Measurements from ENCODE around the gene UBR3. TPM values are rescaled to one million over a fixed set of nuclear protein-coding genes. Genes with fewer than 3 reads are reported as not detected.
A peak's percentile ranks its signal among the peaks of the same experiment; 100 is the strongest.

Gene UBR3
- total RNA-seq, 1 experiment from 2014 or later: 21.9 TPM

GRCh38 chr2:170017860-170018532 lies 190.7 kb downstream of the UBR3 start:
- no peaks in the 10 kb centered on the region for H3K27me3 ChIP-seq (ENCODE audit: insufficient read depth, low read length)
- H3K18ac ChIP-seq (ENCODE audit: insufficient read length, low read depth, low read length): no peak overlapping the region
- no CpG with 5 or more reads among the region's 4 CpGs for WGBS (ENCODE audit: extremely low coverage, insufficient read length, low lambda C conversion rate)
- H2BK20ac ChIP-seq (ENCODE audit: low read depth, low read length, poor library complexity, severe bottlenecking): no peak overlapping the region
- H3K79me1 ChIP-seq (ENCODE audit: insufficient read depth, low read depth, low read length, poor library complexity, severe bottlenecking): no peaks in the 10 kb centered on the region
- H3K9me3 Mint-ChIP-seq: no peaks in the 10 kb centered on the region; a peak in 1 of 5 replicates
- DNase-seq: no peak
- no peak overlapping the region for H2BK120ac ChIP-seq (ENCODE audit: low read depth, low read length, poor library complexity, severe bottlenecking)
- no peak overlapping the region for H2BK5ac ChIP-seq (ENCODE audit: insufficient read length, low read length)
- H3K27ac Mint-ChIP-seq: peak overlapping the region in 2 of 3 experiments; percentile 10 to 12; a peak in 2 of 7 replicates
- H3K79me2 ChIP-seq (ENCODE audit: insufficient read depth, low read length): no peaks in the 10 kb centered on the region
- no peak overlapping the region for H3K9ac ChIP-seq (ENCODE audit: extremely low read depth, insufficient read length, low read length)
- no peak overlapping the region for H2AFZ ChIP-seq (ENCODE audit: low read length)
- H4K91ac ChIP-seq (ENCODE audit: insufficient read length, low read depth, low read length): no peak overlapping the region
- no peaks in the 10 kb centered on the region for H3K27me3 Mint-ChIP-seq (ENCODE audit: low read depth)
- H2AK5ac ChIP-seq (ENCODE audit: insufficient read length, low read length): no peak overlapping the region
- no peak overlapping the region for H3K56ac ChIP-seq (ENCODE audit: insufficient read length, low read depth, low read length)
- no peak overlapping the region for H3K4me2 ChIP-seq (ENCODE audit: insufficient read depth, insufficient read length, low read length)
- no peak overlapping the region for H3K4me3 Mint-ChIP-seq
- H4K8ac ChIP-seq (replicated peaks; ENCODE audit: insufficient read length, low read depth, low read length): no peak overlapping the region
- no peaks in the 10 kb centered on the region for H3K9me3 ChIP-seq (ENCODE audit: control insufficient read depth, low read depth, low read length)
- H3K27ac ChIP-seq (ENCODE audit: insufficient read length, low read depth, low read length): no peak overlapping the region
- H3K23me2 ChIP-seq (ENCODE audit: insufficient read length, low read depth, low read length, poor library complexity, severe bottlenecking): no peaks in the 10 kb centered on the region
- H4K5ac ChIP-seq (ENCODE audit: insufficient read length, low read depth, low read length): no peak overlapping the region
- no peak for TF ChIP-seq CTCF (conservative IDR thresholded peaks at IDR 0.05)
- no peak overlapping the region for H2BK15ac ChIP-seq (ENCODE audit: low read depth, low read length)
- H3K4me1 Mint-ChIP-seq: peaks cover 3 to 9% of the 10 kb centered on the region in 2 experiments
- no peak overlapping the region for H3K4ac ChIP-seq (ENCODE audit: low read depth, low read length)
- H3T11ph ChIP-seq (ENCODE audit: low read length): no peak overlapping the region
- H3K14ac ChIP-seq (ENCODE audit: insufficient read depth, low read length): no peak overlapping the region
- no peaks in the 10 kb centered on the region for H4K20me1 ChIP-seq (ENCODE audit: control insufficient read depth, insufficient read depth, insufficient read length)
- H3K23ac ChIP-seq (ENCODE audit: insufficient read length, low read depth, low read length): no peak overlapping the region
- H3K36me3 Mint-ChIP-seq (ENCODE audit: insufficient read depth in 1 of 3, low read depth in 3 of 3): peaks cover 0 to 8% (median 4%) of the 10 kb centered on the region in 3 experiments; a peak in 4 of 7 replicates
- no peaks in the 10 kb centered on the region for H3K4me1 ChIP-seq (ENCODE audit: insufficient read depth, low read length)
- no peak overlapping the region for H2BK12ac ChIP-seq (ENCODE audit: insufficient read length, low read depth, low read length)

Data from H9 (cell line).